RCC 7860 (cell line): Measurements from ENCODE around the gene RAB9A.
"Not testable (repeated sequence)": the region's sequence is repeated elsewhere in the genome, so short reads cannot be mapped to it uniquely, and the experiment has no call there.

Experiments
- DNase-seq: peaks from one replicate; pipeline ENCODE4 v3.0.0-alpha.2; 2015; ENCODE audit warnings: low spot score
- FAIRE-seq: peaks from 2 replicates; lab custom pipeline; 2012; peaks lifted over from hg19 to GRCh38; lab: Jason Lieb, UNC

RAB9A gene

DNA sequence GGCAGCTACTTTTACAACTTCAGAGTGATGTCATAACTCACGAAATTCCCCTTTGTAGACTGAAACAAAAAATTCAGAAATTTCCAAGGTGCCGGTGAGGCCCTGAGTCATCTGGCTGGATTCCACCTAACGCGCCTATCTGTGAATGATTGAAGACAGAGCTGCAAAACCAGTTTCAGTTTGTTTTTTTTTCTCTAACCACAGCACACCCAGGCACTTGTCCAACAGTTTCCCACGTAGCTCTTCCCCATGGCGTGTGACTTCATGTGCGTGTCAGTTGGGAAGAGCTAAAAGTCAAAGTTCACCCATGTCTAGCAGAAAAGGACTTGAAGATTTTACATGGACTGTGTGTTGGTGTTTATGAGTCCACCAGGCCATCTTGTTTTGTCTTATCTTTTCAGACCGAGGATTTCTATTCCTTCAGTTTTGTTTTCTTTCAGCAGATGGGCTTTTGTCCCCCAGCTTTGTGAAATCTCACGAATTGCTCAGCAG is 19.6 kb upstream of the RAB9A start:
- FAIRE-seq (peak; percentile 97), DNase-seq (peak; percentile 93)

GRCh38 chrX:13669755-13670154 is 19.2 kb upstream of the RAB9A start:
- not testable (repeated sequence) for DNase-seq, FAIRE-seq

GRCh38 chrX:13670197-13670596 is 18.7 kb upstream of the RAB9A start:
- DNase-seq, result no peak
- no peak for FAIRE-seq

DNA sequence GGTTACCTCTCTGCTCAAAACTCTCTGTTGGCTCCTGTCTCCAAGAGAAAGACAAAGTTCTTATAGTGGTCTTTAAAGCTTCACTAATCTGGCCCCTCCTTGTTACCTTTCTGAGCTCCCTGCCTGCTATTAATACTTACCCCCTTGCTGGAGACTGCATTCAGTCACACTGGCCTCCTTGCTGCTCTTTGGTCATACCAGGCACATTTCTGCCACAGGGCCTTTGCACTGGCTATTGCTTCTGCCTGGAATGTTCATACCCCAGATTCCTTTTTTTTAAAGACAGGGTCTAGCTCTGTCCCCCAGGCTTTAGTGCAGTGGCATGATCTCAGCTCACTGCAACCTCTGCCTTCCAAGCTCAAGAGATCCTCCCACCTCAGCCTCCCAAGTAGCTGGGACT is 15.9 kb upstream of the RAB9A start:
- FAIRE-seq, result no peak
- no peak for DNase-seq

DNA sequence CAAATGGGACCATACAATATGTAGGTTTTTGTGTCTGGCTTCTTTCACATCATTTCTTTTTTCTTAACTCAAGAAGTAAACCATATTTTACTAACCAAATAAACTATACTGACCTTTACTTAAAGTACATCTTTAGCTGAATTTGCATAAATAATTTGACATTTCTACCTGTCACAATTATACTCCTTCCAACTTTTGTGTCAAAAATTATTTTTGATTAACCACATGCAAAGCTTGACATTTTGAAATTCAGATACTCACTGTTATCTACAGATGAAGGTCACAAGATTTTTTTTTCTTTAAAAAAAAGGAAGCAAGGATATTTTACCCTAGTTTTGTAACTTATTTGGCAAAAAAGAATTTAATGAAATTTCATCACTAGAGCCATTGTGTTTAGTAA is 12.0 kb upstream of the RAB9A start:
- DNase-seq (no peak), FAIRE-seq (no peak)

DNA sequence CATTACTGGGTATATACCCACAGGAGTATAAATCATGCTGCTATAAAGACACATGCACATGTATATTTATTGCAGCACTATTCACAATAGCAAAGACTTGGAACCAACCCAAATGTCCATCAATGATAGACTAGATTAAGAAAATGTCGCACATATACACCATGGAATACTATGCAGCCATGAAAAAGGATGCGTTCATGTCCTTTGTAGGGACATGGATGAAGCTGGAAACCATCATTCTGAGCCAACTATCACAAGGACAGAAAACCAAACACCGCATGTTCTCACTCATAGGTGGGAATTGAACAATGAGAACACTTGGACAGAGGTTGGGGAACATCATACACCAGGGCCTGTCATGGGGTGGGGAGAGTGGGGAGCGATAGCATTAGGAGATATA is 9.2 kb upstream of the RAB9A start:
- FAIRE-seq, DNase-seq: not testable (repeated sequence)

- FAIRE-seq, result no peak
- DNase-seq, result no peak
These were observed 7.3 kb upstream of the RAB9A start for GRCh38 chrX:13681595-13681994.

- FAIRE-seq (no peak), DNase-seq (no peak)
These were observed 4.6 kb upstream of the RAB9A start for GRCh38 chrX:13684361-13684760.

DNA sequence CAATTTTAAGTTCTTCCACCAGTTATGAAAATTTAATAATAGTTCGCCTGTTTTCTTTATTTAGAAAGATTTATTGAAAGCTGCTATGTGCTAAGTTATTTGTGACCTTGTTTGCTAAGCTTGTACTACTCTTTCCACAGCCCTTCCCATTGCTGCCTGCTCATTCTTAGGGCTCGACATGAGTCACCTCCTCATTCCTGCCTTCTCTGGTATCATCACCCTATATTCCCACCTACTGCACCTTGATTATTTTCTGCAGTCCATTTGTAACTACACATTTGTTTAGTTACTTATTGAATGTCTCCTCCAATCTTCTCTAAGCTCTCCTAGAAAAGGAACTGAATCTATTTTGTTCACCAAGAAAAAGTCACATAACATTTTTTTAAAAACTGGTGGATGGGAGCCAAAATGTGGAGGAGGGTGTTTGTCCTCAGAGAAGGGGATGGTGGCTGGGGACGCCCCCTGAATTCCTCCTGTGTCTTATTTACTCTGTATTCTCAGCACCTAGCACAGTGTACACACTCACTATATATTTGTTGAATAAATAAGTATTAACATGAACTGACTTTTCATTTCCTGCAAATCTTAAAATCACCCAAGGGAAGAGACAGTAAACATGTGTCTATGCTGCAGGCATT is 3.7 kb upstream of the RAB9A start:
- DNase-seq (no peak), FAIRE-seq (peak; percentile 58)

GRCh38 chrX:13687203-13687602 is 1.7 kb upstream of the RAB9A start:
- no peak for FAIRE-seq

DNA sequence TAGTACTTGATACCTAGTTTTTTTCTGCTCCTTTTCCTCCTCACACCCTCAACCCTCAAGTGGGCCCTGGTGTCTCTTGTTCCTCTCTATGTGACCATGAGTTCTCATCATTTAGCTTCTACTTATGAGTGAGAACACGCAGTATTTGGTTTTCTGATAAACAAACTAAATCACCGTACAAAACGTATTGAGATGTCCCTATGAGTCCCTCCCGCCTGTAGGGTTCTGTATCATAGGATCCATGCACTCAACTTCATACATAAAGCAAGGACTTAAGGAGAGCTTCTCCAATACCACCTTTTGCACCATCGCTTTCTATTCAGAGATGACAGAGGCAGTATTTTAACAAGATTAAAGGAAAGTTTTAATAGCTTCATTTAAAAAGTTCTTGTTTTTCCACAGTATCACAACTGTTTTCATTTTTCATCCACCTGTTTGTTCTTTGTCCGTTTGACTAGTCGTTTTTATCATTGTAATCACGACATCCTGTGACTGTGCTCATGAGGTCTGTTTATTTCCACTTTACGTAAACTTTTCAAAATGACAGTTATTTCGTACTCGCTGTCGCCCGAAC is 457 bp upstream of the RAB9A start:
- DNase-seq (no peak), FAIRE-seq (no peak)

More at GRCh38 chrX:13687203-13687602, 1.7 kb upstream of the RAB9A start:
- DNase-seq, result no peak

DNA sequence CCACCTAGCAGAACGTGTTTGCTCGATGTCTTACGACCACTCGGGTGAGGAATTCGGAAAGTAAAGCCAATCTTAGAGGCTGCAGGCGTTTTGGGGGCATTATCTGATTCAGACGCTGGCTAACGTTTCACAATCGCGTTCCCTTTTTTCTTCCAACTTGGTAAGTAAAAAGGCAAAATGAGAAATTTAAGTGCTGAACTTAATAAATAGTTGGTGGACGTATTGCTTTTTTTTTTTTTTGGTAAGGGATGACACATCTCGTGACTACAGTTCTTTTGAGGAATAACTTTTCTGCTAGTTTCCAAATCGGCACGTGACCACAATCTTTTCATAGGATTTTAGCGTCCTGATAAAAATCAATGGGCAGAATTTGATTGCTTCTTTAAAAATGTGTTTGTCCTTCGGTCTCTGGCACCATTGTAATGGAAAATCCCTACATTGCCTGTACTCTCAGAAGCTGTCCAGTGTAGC is 848 bp downstream of the RAB9A start:
- no peak for FAIRE-seq
- DNase-seq, result no peak

DNA sequence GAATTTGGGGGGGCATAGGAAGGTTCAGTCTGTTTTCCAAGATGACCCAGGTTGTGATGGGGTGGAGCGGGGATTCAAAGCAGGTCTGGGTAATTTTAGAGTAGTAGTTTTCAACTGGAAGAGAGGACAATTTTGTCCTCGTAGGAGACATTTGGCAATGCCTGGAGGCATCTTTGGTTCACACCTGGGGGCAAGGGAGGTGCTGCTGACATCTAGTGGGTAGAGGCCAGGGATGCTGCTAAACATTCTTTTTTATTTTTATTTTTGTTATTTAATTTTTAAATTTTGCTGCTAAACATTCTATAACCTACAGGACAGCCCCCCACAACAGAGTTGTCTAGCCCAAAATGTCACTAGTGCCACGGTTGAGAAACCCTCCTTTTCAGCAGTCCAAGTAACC is 1.9 kb downstream of the RAB9A start:
- FAIRE-seq, result no peak
- DNase-seq, result no peak

DNA sequence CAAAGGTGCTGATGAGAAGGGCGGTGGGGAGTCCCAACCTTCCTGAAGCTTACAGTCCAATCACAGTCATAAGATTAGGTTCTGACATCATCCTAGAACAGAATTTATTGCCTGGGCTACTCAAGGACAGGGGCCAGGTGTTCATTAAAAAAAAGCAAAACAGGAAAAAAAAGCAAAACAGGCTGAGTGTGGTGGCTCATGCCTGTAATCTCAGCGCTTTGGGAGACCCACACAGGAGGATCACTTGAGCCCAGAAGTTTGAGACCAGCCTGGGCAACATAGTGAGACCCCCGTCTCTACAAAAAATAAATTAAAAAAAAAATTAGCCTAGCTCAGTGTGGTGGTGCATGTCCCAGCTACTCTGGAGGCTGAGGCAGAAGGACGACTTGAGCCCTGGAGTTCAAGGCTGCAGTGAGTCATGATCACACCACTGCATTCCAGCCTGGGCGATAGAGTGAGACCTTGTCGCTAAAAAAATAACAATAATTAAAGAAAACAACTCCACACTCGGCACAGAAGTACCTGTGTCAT is 3.0 kb downstream of the RAB9A start:
- peak; percentile 77 for FAIRE-seq

GRCh38 chrX:13692771-13693231 is 3.9 kb downstream of the RAB9A start:
- FAIRE-seq (peak; percentile 86), DNase-seq (peak; percentile 75)

More for the DNA sequence above, 3.0 kb downstream of the RAB9A start:
- peak; percentile 40 for DNase-seq

GRCh38 chrX:13693341-13693961 is 4.5 kb downstream of the RAB9A start:
- FAIRE-seq (peak; percentile 21), DNase-seq (peak; percentile 47)

GRCh38 chrX:13694359-13694758 is 5.4 kb downstream of the RAB9A start:
- FAIRE-seq (no peak), DNase-seq (no peak)

GRCh38 chrX:13694983-13695382 is 6.1 kb downstream of the RAB9A start:
- no peak for DNase-seq
- no peak for FAIRE-seq

DNA sequence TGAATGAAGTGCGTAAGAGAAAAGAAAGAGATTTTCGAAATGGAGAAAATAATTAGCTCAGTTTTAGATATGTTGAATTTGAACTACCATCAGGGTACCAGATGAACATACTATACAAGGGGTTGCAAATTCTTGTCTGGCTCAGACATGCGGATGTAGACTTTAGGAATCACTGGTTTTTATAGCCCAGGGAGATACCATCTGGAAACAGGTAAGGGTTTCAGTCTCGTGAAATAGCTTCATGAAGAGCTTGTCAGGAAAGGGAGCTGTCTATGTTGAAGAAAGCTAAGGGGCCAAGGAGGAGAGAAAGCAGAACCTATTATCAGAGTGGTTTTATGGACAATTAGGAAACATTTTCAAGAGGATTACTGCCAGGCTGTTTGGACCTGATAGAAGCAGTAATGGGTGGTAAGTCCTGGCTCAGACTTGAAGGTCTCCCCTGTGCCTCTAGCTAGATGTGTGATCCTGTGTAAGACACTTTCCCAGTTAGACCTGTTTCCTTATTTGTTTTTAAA is 6.7 kb downstream of the RAB9A start:
- no peak for FAIRE-seq

GRCh38 chrX:13697455-13697854 is 8.5 kb downstream of the RAB9A start:
- FAIRE-seq (no peak), DNase-seq (no peak)

More for the DNA sequence above, 6.7 kb downstream of the RAB9A start:
- DNase-seq, result no peak

GRCh38 chrX:13697976-13698375 is 9.0 kb downstream of the RAB9A start:
- FAIRE-seq (no peak), DNase-seq (no peak)
